ENCODE results near the gene TSPAN3. TPM values are rescaled to one million over a fixed set of nuclear protein-coding genes. Genes with fewer than 3 reads are reported as not detected.

Gene TSPAN3
- total RNA-seq, 1 donor from 2014 or later: 223 TPM

DNA sequence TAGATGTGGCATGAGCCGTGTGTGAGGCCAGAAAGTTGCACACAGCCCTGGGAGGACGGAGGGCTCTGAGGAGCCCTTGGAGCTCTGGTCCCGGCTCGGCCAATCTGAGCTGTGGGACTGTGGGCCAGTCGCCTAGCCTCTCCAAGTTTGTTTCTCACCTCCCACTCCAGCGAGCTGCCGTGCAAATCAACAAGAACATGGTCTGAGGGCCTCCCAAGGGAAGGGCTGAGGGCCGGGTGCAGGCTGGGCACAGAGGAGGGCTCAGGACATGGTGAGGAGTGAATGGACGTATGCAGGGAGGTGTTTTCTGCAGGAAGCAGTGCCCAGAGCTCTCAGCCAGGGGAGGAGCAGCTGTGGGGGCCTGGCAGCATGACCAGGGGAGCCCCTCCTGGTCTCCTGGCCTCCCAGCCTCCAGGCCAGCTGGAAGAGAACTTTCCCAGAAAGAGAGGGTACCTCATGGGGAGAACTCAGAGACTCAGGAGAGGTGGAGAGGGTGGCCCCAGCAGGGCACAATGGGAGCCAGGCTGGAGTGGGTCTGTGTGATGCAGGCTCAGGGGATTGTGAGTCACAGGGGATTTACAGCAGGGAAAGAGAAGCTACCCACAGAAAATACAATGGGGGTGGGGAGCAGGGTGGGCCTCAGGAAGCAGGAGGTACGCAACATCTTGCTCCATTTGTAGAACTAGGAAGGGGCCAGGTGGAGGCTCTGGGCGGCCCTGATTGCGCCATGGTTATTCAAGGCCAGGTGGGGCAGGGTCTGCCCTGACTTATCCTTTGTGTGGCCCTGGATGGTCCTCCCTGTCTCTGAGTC lies 51.2 kb downstream of the TSPAN3 start:
- H3K36me3 Mint-ChIP-seq (ENCODE audit: low read depth, unreplicated experiment): peaks cover 2% of the 10 kb centered on the region
- no peaks in the 10 kb centered on the region for H4K20me1 ChIP-seq (ENCODE audit: insufficient read depth, low read length)
- H3K9me3 Mint-ChIP-seq (ENCODE audit: unreplicated experiment): no peaks in the 10 kb centered on the region
- H3K4me2 ChIP-seq (ENCODE audit: low read length): no peak overlapping the region
- peak overlapping the region; percentile 41 for H3K27ac Mint-ChIP-seq (ENCODE audit: unreplicated experiment)
- no peak for TF ChIP-seq EZH2 (IDR thresholded peaks at IDR 0.05; ENCODE audit: insufficient read depth, low read length)
- TF ChIP-seq, protein P1, sequence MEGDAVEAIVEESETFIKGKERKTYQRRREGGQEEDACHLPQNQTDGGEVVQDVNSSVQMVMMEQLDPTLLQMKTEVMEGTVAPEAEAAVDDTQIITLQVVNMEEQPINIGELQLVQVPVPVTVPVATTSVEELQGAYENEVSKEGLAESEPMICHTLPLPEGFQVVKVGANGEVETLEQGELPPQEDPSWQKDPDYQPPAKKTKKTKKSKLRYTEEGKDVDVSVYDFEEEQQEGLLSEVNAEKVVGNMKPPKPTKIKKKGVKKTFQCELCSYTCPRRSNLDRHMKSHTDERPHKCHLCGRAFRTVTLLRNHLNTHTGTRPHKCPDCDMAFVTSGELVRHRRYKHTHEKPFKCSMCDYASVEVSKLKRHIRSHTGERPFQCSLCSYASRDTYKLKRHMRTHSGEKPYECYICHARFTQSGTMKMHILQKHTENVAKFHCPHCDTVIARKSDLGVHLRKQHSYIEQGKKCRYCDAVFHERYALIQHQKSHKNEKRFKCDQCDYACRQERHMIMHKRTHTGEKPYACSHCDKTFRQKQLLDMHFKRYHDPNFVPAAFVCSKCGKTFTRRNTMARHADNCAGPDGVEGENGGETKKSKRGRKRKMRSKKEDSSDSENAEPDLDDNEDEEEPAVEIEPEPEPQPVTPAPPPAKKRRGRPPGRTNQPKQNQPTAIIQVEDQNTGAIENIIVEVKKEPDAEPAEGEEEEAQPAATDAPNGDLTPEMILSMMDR (IDR thresholded peaks at IDR 0.05; ENCODE audit: insufficient read depth, low read depth, low read length): no peak
- H3K36me3 ChIP-seq (ENCODE audit: insufficient read depth, low read length): no peaks in the 10 kb centered on the region
- H3K4me3 ChIP-seq (ENCODE audit: insufficient read depth, low read depth, low read length): no peak overlapping the region
- H3K4me3 Mint-ChIP-seq (ENCODE audit: unreplicated experiment): no peak overlapping the region
- H3K4me1 ChIP-seq (ENCODE audit: insufficient read depth, low read length): peaks cover 19% of the 10 kb centered on the region
- no peak overlapping the region for H3K27ac ChIP-seq (ENCODE audit: low read depth, low read length)
- no peak overlapping the region for H3K9ac ChIP-seq (ENCODE audit: low read length)
- no peaks in the 10 kb centered on the region for H3K27me3 ChIP-seq (ENCODE audit: insufficient read depth, low read length)
- DNase-seq (ENCODE audit: low read depth) (peak; percentile 30), FAIRE-seq (no peak)
- H3K27me3 Mint-ChIP-seq (ENCODE audit: low read depth, unreplicated experiment): peaks cover 23% of the 10 kb centered on the region
- H3K9me3 ChIP-seq (ENCODE audit: insufficient read depth, low read depth, low read length): no peaks in the 10 kb centered on the region
- no peaks in the 10 kb centered on the region for H3K79me2 ChIP-seq (ENCODE audit: insufficient read depth, low read length)
- peaks cover 16% of the 10 kb centered on the region for H3K4me1 Mint-ChIP-seq (ENCODE audit: low read depth, unreplicated experiment)
- H2AFZ ChIP-seq (ENCODE audit: low read depth, low read length): no peak overlapping the region

GRCh38 chr15:77018796-77019505 lies 52.0 kb downstream of the TSPAN3 start:
- H3K9ac ChIP-seq (ENCODE audit: low read length): no peak overlapping the region
- Mint-ChIP-seq H3K4me3 (ENCODE audit: unreplicated experiment) (no peak overlapping the region), H3K27ac (ENCODE audit: unreplicated experiment) (no peak overlapping the region), H3K9me3 (ENCODE audit: unreplicated experiment) (no peaks in the 10 kb centered on the region), H3K36me3 (ENCODE audit: low read depth, unreplicated experiment) (peaks cover 2% of the 10 kb centered on the region), H3K27me3 (ENCODE audit: low read depth, unreplicated experiment) (peaks cover 23% of the 10 kb centered on the region), H3K4me1 (ENCODE audit: low read depth, unreplicated experiment) (peaks cover 16% of the 10 kb centered on the region)
- no peak overlapping the region for H3K27ac ChIP-seq (ENCODE audit: low read depth, low read length)
- H3K36me3 ChIP-seq (ENCODE audit: insufficient read depth, low read length): no peaks in the 10 kb centered on the region
- H3K4me3 ChIP-seq (ENCODE audit: insufficient read depth, low read depth, low read length): no peak overlapping the region
- H4K20me1 ChIP-seq (ENCODE audit: insufficient read depth, low read length): no peaks in the 10 kb centered on the region
- H3K79me2 ChIP-seq (ENCODE audit: insufficient read depth, low read length): no peaks in the 10 kb centered on the region
- no peak for TF ChIP-seq EZH2 (IDR thresholded peaks at IDR 0.05; ENCODE audit: insufficient read depth, low read length)
- TF ChIP-seq, protein P1 (IDR thresholded peaks at IDR 0.05; ENCODE audit: insufficient read depth, low read depth, low read length): no peak
- no peak overlapping the region for H3K4me2 ChIP-seq (ENCODE audit: low read length)
- peaks cover 19% of the 10 kb centered on the region for H3K4me1 ChIP-seq (ENCODE audit: insufficient read depth, low read length)
- FAIRE-seq: no peak
- no peaks in the 10 kb centered on the region for H3K9me3 ChIP-seq (ENCODE audit: insufficient read depth, low read depth, low read length)
- no peaks in the 10 kb centered on the region for H3K27me3 ChIP-seq (ENCODE audit: insufficient read depth, low read length)
- H2AFZ ChIP-seq (ENCODE audit: low read depth, low read length): no peak overlapping the region
- DNase-seq (ENCODE audit: low read depth): no peak

All from astrocyte (in vitro differentiated cells and primary cell).